ENCODE data around the gene RNF11.

Gene RNF11

GRCh38 chr1:51266181-51266580 is 30.1 kb downstream of the RNF11 start:
- no peak for DNase-seq

DNA sequence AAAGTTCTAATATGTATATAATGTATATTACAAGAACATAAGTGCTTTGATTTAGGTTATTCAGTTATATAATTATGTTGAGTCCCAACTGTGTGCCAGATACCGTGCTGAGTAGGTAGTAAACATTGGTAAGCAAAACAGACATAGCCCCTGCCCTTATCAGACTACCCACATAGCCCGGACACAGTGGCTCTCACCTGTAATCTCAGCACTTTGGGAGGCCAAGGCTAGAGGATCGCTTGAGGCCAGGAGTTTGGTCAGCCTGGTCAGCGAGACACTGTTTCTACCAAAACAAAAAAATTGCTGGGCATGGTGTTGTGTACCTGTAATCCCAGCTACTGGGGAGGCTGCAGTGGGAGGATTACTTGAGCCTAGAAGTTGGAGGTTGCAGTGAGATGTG is 30.7 kb downstream of the RNF11 start:
- no peak for DNase-seq

DNA sequence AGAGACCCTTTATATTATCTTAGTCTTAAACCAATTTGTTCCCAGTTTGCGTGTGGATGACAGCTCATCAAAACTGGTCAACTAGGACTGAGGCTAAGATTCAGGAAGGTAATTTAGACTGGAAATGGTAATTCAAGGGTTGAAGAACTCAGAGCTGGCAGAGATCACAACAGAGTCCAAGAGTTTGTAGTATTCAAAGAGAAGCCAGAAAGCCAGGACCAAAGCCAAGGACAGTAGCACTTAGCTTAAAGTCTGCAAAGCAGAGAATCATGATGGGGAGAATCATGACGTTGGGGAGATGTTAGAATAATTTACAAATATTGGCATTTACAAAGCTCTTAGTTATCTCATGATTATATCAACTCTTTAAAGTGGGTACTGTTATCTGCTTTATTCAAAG is 32.6 kb downstream of the RNF11 start:
- no peak for DNase-seq

DNA sequence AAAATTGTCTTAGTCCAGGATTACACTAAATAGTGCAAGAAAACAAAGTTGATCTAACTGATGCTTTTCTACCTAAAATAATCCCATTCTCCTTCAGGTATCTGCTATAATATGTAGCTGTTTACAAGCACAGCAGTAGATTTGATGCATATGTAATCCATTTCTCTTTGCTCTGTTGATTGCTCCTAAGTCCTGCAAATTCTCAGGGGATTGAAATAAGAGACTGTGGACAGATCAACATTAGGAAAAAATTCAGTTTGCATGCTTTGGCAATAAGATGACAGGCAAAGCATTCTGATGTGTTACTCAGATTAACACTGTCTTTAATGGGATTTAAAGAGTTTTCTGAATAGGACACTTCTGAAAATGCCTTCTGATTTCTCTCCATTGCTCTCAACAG is 34.7 kb downstream of the RNF11 start:
- DNase-seq = no peak

DNA sequence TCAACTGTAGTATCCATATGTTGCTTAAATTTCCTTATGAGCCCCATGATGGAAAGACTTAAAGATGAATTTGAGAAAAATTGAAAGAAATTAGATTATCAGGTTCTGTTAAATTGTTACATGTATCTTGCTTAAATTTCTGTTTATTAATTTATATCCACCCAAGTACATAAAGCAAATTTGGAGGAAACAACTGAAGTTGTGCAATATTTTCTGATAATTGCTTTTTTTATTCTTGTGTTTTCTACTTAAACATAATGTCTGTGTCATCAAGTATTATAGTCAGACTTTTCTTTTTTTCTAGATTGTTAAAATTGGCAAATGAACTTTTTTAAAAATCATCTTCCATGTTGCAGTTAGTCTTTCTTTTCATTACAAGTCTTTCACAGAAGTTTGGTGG is 36.8 kb downstream of the RNF11 start:
- no peak for DNase-seq

DNA sequence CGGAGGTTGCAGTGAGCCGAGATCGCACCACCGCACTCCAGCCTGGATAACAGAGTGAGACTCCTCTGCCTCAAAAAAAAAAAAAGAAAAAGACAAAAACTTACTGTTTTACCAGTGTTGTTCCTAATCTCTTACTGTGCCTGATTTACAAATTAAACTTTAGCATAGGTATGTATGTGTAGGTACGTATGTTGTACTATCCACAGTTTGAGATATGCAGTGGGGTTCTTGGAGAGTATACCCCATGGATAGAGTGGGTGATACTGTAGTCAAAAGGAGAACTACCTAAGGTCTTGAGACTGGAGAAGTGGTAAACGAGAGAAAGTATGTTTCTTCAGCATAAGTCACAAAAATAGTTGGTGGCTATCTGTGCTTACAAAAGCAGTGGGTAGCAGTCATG is 38.6 kb downstream of the RNF11 start:
- DNase-seq = no peak

DNA sequence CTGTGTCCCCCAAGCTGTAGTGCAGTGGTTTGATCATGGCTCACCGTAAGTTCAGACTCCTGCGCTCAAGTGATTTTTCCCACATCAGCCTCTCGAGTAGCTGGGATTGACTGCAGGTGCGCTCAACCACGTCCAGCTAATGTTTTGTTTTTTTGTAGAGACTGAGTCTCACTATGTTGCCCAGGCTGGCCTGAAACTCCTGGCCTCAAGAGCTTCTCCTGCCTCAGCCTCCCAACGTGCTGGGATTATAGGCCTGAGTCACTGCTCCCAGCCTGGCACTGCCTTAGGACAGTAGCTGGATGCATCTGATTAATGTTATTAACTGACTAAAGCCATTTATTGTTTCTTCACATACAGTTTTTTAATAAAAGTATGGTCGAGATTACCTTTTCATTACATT is 40.2 kb downstream of the RNF11 start:
- DNase-seq = no peak

GRCh38 chr1:51280321-51280978 is 44.4 kb downstream of the RNF11 start:
- DNase-seq = no peak

DNA sequence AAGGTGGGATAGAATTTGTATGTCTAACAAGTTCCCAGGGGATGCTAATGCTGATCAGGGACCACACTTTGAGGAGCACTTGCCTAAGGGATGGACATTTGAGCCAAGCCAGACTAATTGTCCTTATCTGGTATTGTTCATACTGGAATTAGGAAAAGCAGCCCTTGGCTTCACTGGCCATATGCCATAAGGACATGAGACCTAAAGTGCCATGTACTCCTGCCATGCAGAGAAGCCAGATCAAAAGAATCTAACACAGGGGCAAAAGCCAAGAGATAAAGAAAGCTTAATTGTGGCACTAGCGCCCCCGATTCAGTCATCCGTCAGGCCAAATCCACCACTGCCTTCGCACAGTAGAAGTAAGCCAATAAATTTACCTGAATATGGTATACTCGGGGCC is 45.7 kb downstream of the RNF11 start:
- DNase-seq = no peak

GRCh38 chr1:51282605-51283004 is 46.5 kb downstream of the RNF11 start:
- DNase-seq = no peak

- DNase-seq = no peak
These were observed 47.9 kb downstream of the RNF11 start for GRCh38 chr1:51283979-51284378.

DNA sequence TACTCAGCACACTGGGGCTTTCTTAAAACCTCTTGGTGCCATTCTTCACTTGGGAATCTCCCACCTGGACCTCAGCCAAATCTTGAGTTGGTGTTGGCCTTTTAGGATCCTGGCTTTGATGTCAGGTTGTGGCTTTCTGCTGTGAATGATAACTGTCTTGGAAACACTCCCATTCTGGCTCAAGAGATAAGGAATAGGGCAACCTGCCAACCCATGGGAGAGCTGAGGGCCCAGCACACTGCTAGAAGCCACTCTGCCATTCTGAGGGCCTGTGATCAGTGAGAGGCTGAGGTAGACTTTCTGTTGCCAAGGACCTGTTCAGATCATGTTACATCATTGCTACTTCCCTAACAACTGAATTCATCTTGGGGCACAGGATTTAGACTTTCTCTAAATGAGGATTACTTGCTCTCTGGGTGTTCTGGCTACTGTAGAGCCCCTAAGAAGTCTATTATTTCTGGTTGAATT is 48.4 kb downstream of the RNF11 start:
- no peak for DNase-seq

- no peak for DNase-seq
These were observed 49.0 kb downstream of the RNF11 start for GRCh38 chr1:51285055-51285454.

DNA sequence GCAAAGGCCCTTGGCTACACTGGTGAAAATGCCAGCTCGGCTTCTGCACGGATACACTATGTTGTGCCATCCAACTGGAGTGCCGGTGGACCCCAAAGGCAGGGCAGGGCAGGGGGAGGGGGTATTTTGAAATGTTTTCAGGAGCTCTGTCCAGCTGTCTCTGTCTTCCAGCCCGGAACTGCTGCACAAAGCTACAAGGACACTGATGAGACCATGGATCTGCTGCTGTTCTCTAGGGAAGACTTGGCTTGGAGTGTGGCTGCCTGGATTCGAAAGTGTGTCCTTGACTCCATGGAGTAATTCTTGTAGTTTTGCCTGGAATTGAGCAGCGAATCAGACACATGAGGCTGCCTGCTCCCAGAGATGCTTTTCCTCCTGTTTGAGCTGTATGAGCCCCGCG is 51.9 kb downstream of the RNF11 start:
- no peak for DNase-seq

GRCh38 chr1:51288578-51288977 is 52.5 kb downstream of the RNF11 start:
- DNase-seq = no peak

- DNase-seq = no peak
These were observed 53.8 kb downstream of the RNF11 start for GRCh38 chr1:51289676-51290488.

DNA sequence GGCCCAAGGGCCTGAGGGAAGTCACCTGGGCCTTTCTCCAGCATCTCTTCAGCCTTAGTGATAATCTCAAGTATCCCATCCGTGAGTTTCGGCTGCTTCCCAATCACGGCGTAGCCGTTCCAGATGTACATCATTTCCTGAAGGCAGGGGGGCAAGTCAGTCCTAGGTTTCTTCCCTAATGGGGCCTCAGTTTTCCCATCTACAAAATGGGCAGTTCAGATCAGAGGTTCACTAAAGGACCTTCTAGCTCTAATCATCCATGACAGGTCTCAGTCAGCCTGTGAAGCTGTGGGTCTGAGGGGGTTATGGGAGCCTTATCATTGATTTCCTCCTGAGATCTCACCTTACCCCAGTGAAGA is 54.4 kb downstream of the RNF11 start:
- DNase-seq = no peak

GRCh38 chr1:51293898-51294515 is 57.9 kb downstream of the RNF11 start:
- no peak for DNase-seq

- DNase-seq = no peak
These were observed 58.6 kb downstream of the RNF11 start for GRCh38 chr1:51294566-51295184.

GRCh38 chr1:51295926-51296325 is 59.9 kb downstream of the RNF11 start:
- DNase-seq = no peak

DNA sequence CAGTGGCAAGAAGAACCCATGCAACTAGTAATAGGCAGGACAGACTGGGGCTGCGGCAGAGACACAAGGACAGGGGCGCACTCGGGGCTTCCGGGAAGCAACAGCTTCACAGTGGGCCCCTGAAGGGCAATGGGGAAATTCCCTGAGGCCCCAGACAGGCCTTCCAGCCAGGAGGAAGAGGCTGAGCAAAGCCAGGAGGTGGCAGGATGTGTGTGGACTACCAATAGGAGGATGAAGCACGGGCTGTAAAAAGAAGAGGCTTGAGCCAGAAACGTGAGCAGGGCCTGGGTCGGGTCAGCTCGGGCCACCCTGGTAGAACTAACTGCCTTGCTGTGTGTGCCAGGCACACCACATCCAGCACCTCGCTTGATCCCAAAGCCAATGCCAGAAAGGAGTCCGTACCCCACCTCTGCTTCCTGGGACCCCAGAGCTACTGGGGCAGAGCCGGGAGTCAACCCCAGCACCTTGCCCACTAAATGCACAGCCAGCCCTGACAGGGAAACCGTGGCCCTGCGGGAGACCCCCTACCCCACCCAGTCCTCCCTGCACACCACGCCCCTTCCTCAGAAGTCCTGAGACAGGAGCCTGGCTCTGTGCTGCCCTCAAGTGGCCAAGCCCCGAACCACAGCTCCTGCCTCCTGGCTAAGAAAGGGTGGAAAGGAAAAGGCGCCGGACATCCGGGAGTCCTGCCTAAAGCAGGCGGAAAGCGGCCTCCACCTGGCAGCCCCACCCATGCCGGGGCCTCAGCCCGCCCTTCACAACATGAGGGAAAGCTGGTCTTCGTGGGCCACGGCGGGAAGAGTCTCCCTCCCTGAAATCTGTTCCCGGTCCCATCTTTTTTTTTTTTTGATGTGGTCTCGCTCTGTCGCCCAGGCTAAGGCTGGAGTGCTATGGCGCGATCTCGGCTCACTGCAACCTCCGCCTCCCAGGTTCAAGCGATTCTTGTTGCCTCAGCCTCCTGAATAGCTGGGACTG is 60.6 kb downstream of the RNF11 start:
- peak; percentile 35 to 61 for DNase-seq
